Mucosa of descending colon (tissue), 3 donors: ENCODE data around the gene CD80. TPM values are rescaled to one million over a fixed set of nuclear protein-coding genes. Genes with fewer than 3 reads are reported as not detected.
A peak's percentile ranks its signal among the peaks of the same experiment; 100 is the strongest.
"Not testable (repeated sequence)": the region's sequence is repeated elsewhere in the genome, so short reads cannot be mapped to it uniquely, and the experiment has no call there.

ENCODE experiments used
- ATAC-seq: fragments of 200-7000 bp; cut with Tn5 transposase; one replicate; pipeline ENCODE4 v1.9.1; 2020; ENCODE audit warnings: mild to moderate bottlenecking, moderate library complexity
- DNase-seq, 3 donors: peaks; one replicate each; pipeline ENCODE4 v3.0.0-alpha.2; 2020
- H3K36me3 ChIP-seq: fragments of 200-600 bp; one replicate; pipeline ENCODE4 v1.8.0; 2021; ENCODE audit warnings: low read depth, mild to moderate bottlenecking
- H3K4me1 ChIP-seq: fragments of 200-600 bp; one replicate; pipeline ENCODE4 v1.8.0; 2021; ENCODE audit warnings: low read depth, mild to moderate bottlenecking
- H3K4me3 ChIP-seq: fragments of 200-600 bp; one replicate; pipeline ENCODE4 v1.8.0; 2021; ENCODE audit warnings: mild to moderate bottlenecking
- H3K9me3 ChIP-seq: fragments of 200-600 bp; one replicate; pipeline ENCODE4 v1.8.0; 2021; ENCODE audit warnings: mild to moderate bottlenecking
- intact Hi-C, 2 donors: fragments of 100-400 bp; cut with DNase I in 1 of 2; cut with micrococcal nuclease in 1 of 2; formaldehyde crosslinking; loops; one replicate each; pipeline versions ENCODE4 v1.11.0 to v1.11.1; 2022; cut with DNase I, micrococcal nuclease
- total RNA-seq, 3 donors: library from RNA; stranded (reverse); fragmentation: NEBNext Ultra II Directional in 2 of 3; extraction: Animal tissue kit (Norgen Biotek cat#: 25700) in 2 of 3; gene quantifications; one replicate each; pipeline versions ENCODE4 v1.2.1 to v1.2.4, GENCODE V29; 2021 to 2023
- TF ChIP-seq, protein P1 (sequence below): fragments of 200-600 bp; IDR thresholded peaks from one replicate; pipeline ENCODE4 v1.8.0; 2022; ENCODE audit warnings: antibody characterized with exemption, mild to moderate bottlenecking
- donor health status: DM: no; HTN: no; CAD: no; lungs with moderate emphysema.
- donor health status: DM: no; HTN: no; CAD: no.
- donor health status: DM: no; HTN: yes; CAD: no.

The CD80 gene
- total RNA-seq, 3 donors from 2014 or later: 0.41 to 1.0 (median 0.58) TPM

DNA sequence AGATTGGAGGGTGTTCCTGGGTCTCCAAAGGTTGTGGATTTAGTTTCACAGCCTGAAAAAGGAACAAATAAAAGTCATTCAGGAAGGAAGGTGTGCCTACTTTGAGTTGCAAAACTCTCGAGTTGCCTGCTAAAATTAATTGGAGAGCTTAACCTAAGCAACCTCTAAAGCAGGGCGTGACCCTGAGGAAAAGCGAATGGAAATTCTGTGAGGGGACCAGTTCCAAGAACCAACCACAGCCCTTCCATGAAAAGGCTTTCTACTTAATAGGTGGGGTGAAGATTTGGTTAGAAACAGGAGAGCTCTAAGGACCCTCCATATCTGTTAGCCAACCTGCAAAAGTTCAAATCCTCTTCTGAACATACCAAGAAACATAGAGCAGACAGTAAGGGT is 1.5 kb downstream of the CD80 start:
- ATAC-seq (no peak), DNase-seq (no peak)
- TF ChIP-seq, protein P1, sequence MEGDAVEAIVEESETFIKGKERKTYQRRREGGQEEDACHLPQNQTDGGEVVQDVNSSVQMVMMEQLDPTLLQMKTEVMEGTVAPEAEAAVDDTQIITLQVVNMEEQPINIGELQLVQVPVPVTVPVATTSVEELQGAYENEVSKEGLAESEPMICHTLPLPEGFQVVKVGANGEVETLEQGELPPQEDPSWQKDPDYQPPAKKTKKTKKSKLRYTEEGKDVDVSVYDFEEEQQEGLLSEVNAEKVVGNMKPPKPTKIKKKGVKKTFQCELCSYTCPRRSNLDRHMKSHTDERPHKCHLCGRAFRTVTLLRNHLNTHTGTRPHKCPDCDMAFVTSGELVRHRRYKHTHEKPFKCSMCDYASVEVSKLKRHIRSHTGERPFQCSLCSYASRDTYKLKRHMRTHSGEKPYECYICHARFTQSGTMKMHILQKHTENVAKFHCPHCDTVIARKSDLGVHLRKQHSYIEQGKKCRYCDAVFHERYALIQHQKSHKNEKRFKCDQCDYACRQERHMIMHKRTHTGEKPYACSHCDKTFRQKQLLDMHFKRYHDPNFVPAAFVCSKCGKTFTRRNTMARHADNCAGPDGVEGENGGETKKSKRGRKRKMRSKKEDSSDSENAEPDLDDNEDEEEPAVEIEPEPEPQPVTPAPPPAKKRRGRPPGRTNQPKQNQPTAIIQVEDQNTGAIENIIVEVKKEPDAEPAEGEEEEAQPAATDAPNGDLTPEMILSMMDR: no peak
- Histone ChIP-seq H3K9me3 (no peaks in the 10 kb centered on the region), H3K36me3 (no peaks in the 10 kb centered on the region), H3K4me3 (no peak overlapping the region), H3K4me1 (no peaks in the 10 kb centered on the region)
- intact Hi-C loops: no loop called here

DNA sequence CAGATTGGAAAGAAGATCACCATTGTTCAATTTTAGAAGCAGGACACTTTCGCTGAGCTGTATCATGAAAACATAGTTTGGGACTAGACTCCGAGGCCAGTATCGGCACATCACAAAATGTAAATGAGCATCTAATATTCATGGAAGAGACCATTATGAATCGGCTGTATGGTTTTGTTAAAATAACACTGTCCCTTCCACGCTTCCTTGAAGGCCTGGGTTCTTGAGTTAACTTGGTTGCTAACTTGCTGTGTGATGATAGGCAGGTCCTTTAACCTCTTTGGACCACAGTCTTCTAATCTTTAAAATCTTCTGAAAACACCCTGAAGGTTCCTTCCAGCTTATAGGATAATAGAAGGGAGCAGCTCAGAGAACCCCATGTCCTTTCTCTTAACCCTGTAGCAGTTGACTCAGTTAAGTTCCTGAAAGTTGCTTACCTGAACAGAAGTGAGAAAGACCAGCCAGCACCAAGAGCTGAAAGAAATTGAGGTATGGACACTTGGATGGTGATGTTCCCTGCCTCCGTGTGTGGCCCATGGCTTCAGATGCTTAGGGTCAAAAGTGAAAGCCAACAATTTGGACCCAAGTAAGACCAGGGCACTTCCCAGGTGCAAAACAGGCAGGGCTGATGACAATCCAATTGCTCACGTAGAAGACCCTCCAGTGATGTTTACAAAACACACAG is 2.1 kb downstream of the CD80 start:
- TF ChIP-seq, protein P1: no peak
- no peak for DNase-seq
- Histone ChIP-seq H3K9me3 (no peaks in the 10 kb centered on the region), H3K4me3 (no peak overlapping the region), H3K4me1 (no peaks in the 10 kb centered on the region), H3K36me3 (no peaks in the 10 kb centered on the region)
- ATAC-seq: no peak
- intact Hi-C loops: no loop called here

DNA sequence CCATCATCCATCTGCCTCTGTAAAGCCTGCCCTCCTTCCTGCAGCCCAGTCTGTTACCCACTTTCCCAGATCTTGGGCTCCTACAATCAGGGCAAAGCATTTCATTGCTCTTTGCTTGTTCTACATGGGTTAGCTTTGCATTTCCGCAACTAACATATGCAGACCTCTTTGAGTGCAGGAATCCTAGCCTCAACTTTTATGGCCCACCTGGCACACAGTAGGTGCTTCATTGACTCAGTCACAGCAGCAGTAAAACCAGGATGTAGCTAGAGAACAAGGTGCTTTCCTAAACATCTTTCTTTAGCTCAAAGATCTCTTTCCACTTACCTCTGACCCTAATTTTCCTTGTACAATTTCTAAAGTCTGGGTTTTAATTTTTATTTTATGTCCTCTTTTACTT is 3.5 kb downstream of the CD80 start:
- no peaks in the 10 kb centered on the region for H3K36me3 ChIP-seq
- ATAC-seq (no peak), DNase-seq (no peak)
- no peak overlapping the region for H3K4me3 ChIP-seq
- TF ChIP-seq, protein P1: no peak
- H3K9me3 ChIP-seq: no peaks in the 10 kb centered on the region
- H3K4me1 ChIP-seq: no peaks in the 10 kb centered on the region
- intact Hi-C loops: no loop called here

DNA sequence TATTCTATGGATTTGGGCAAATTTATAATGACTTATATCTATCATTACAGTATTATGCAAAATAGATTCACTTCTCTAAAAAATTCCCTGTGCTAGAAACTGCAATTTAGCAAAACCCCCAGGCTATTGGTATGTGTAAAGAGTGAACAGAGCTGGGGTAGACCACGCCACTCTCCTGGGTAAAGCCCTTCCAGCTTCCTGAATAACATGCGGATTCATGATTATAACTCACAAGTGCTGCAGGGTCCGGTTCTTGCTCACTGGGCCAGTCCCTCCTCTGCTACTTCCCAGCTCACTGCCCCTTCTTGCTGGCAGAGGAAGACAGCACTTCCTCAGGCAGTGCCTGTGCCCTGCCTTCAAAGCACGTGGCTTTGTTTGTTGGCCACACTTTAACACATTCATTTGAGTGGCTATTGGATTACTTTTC is 4.1 kb downstream of the CD80 start:
- TF ChIP-seq, protein P1: no peak
- intact Hi-C loops: no loop called here
- no peaks in the 10 kb centered on the region for H3K9me3 ChIP-seq
- ATAC-seq (peak; percentile 18), DNase-seq (peak in 1 of 3 donors; percentile 13)
- H3K4me3 ChIP-seq: no peak overlapping the region
- H3K4me1 ChIP-seq: no peaks in the 10 kb centered on the region
- no peaks in the 10 kb centered on the region for H3K36me3 ChIP-seq

DNA sequence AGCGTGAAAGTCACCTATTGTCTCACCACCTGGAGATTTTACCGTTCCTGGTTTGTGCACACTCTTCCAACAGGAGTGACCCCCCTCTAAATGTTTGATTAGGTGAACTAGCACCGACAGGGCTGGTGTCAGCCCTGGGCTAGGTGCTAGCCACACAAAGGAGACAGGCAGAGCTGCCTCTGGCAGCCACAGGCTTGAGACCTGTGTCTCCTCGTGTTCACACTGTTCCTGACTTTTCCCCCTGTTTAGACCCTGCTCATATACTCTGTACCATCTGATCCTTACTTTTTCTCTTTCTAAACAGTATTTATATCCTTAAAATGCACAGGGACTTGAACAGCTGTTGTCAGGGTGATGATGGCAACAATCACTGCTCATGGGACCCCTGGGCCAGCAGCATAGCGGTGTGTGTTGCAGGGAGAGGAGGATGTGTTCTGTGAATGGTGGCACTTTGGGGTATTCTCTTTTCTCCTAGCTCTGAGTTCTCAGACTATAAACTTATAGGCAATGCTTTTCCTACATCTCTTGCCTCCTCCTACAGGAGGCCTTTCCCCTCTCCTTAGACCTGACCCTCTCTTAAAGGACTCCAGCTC is 5.5 kb downstream of the CD80 start:
- H3K9me3 ChIP-seq: no peaks in the 10 kb centered on the region
- intact Hi-C loops: no loop called here
- H3K4me3 ChIP-seq: no peak overlapping the region
- ATAC-seq (no peak), DNase-seq (no peak)
- TF ChIP-seq, protein P1: no peak
- no peaks in the 10 kb centered on the region for H3K36me3 ChIP-seq
- no peaks in the 10 kb centered on the region for H3K4me1 ChIP-seq

DNA sequence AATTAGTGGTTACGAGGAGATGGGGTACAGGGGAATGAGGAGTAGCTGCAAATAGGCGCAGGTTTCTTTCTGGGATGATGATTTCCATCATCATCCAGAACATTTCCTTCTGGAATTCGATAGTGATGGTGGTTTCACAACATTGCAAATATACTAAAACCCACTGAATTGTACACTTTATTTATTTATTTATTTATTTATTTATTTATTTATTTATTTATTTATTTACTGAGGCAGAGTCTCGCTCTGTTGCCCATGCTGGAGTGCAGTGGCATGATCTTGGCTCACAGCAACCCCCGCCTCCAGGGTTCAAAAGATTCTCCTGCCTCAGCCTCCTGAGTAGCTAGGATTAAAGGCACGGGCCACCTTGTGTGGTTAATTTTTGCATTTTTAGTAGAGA is 6.5 kb downstream of the CD80 start:
- H3K36me3 ChIP-seq, H3K9me3 ChIP-seq, DNase-seq, ATAC-seq, intact Hi-C loops, H3K4me3 ChIP-seq, H3K4me1 ChIP-seq: not testable (repeated sequence)
